WERI-Rb-1 (cell line): ENCODE results near the gene SLC35F4.

Experiments
- DNase-seq: peaks from one replicate; pipeline ENCODE4 v3.0.0-alpha.2; 2020
- H3K27ac ChIP-seq: fragments of 250-450 bp; sonication (Bioruptor Pico); 2 replicates; pipeline ENCODE4 v1.5.1; 2020; ENCODE audit warnings: mild to moderate bottlenecking, moderate library complexity
- H3K27me3 ChIP-seq: fragments of 250-450 bp; sonication (Bioruptor Pico); 2 replicates; pipeline ENCODE4 v1.5.1; 2021; ENCODE audit warnings: mild to moderate bottlenecking, low read depth, moderate library complexity; ENCODE audit not compliant: insufficient read depth, severe bottlenecking
- H3K36me3 ChIP-seq: fragments of 250-450 bp; sonication (Bioruptor Pico); 2 replicates; pipeline ENCODE4 v1.5.1; 2020; ENCODE audit warnings: mild to moderate bottlenecking, moderate library complexity
- H3K4me3 ChIP-seq: 2 replicates; pipeline ENCODE4 v1.5.1; 2011; ENCODE audit warnings: low read depth, mild to moderate bottlenecking, control low read depth, low read length
- H3K9me3 ChIP-seq: fragments of 250-450 bp; sonication (Bioruptor Pico); 2 replicates; pipeline ENCODE4 v1.5.1; 2021; ENCODE audit warnings: mild to moderate bottlenecking, moderate library complexity; ENCODE audit not compliant: severe bottlenecking
- TF ChIP-seq, protein P1 (sequence below): IDR thresholded peaks from 2 replicates; pipeline ENCODE4 v1.5.1; 2011; ENCODE audit warnings: low read depth, mild to moderate bottlenecking, control low read depth, inconsistent platforms, low read length

SLC35F4 gene

GRCh38 chr14:57573173-57573572 is 292.7 kb downstream of the SLC35F4 start:
- Histone ChIP-seq H3K4me3 (no peak overlapping the region), H3K36me3 (no peaks in the 10 kb centered on the region), H3K9me3 (no peaks in the 10 kb centered on the region), H3K27me3 (peaks cover 2% of the 10 kb centered on the region), H3K27ac (no peak overlapping the region)
- no peak for DNase-seq
- TF ChIP-seq, protein P1, sequence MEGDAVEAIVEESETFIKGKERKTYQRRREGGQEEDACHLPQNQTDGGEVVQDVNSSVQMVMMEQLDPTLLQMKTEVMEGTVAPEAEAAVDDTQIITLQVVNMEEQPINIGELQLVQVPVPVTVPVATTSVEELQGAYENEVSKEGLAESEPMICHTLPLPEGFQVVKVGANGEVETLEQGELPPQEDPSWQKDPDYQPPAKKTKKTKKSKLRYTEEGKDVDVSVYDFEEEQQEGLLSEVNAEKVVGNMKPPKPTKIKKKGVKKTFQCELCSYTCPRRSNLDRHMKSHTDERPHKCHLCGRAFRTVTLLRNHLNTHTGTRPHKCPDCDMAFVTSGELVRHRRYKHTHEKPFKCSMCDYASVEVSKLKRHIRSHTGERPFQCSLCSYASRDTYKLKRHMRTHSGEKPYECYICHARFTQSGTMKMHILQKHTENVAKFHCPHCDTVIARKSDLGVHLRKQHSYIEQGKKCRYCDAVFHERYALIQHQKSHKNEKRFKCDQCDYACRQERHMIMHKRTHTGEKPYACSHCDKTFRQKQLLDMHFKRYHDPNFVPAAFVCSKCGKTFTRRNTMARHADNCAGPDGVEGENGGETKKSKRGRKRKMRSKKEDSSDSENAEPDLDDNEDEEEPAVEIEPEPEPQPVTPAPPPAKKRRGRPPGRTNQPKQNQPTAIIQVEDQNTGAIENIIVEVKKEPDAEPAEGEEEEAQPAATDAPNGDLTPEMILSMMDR = no peak

DNA sequence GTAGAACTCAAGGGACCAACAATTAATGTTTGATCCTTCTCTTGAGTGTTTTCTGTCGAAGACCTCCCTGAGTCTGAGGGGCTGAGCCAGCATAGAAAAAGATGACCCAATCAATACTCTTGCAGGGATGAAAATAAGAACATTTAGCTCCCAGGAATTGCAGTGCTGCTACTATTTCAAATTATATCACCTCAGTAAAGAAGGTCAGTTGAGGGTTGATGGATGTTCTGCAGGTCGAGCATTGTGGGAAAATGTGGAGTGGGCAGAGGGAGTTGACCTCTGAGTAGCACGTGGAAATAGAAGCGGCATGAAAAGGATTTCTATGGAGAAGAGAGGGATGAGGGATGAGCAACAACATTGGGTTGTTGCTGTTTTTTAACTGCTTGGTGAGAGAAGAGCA is 297.3 kb downstream of the SLC35F4 start:
- H3K27ac ChIP-seq = no peak overlapping the region
- peaks cover 2% of the 10 kb centered on the region for H3K27me3 ChIP-seq
- no peaks in the 10 kb centered on the region for H3K9me3 ChIP-seq
- H3K36me3 ChIP-seq = no peaks in the 10 kb centered on the region
- no peak for DNase-seq
- TF ChIP-seq, protein P1 = no peak
- no peak overlapping the region for H3K4me3 ChIP-seq

- TF ChIP-seq, protein P1 = no peak
- Histone ChIP-seq H3K9me3 (no peaks in the 10 kb centered on the region), H3K27me3 (no peaks in the 10 kb centered on the region), H3K36me3 (no peaks in the 10 kb centered on the region), H3K27ac (no peak overlapping the region), H3K4me3 (no peak overlapping the region)
- no peak for DNase-seq
Observed at GRCh38 chr14:57567220-57567619, 298.7 kb downstream of the SLC35F4 start.

- no peak for DNase-seq
- TF ChIP-seq, protein P1 = no peak
- no peak overlapping the region for H3K27ac ChIP-seq
- H3K9me3 ChIP-seq = no peaks in the 10 kb centered on the region
- no peak overlapping the region for H3K4me3 ChIP-seq
- H3K27me3 ChIP-seq = no peaks in the 10 kb centered on the region
- no peaks in the 10 kb centered on the region for H3K36me3 ChIP-seq
Observed at GRCh38 chr14:57560681-57561080, 305.2 kb downstream of the SLC35F4 start.

DNA sequence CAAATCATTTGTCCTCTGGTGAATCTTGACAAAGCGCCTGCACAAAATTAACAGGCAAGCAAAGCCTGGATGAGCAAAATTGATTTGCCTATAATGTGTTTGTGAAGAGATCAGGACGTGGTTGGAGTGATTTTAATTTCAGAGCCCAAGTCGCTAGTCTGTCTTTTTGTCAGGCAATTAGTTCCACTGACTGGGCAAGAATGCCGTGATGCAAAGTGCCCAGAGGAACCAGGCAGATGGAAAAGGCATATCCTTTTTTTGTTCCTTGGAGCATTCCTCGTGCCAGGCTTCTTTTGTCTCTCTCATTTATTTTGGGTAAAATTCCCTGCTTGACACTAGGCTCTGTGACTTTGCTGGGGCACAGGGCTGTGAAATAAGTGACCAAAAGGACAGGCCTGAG is 306.3 kb downstream of the SLC35F4 start:
- Histone ChIP-seq H3K27ac (no peak overlapping the region), H3K36me3 (no peaks in the 10 kb centered on the region), H3K4me3 (no peak overlapping the region), H3K9me3 (no peaks in the 10 kb centered on the region), H3K27me3 (no peaks in the 10 kb centered on the region)
- no peak for DNase-seq
- TF ChIP-seq, protein P1 = no peak

- DNase-seq = no peak
- Histone ChIP-seq H3K27ac (no peak overlapping the region), H3K27me3 (peaks cover 2% of the 10 kb centered on the region), H3K36me3 (no peaks in the 10 kb centered on the region), H3K9me3 (peaks cover 11% of the 10 kb centered on the region), H3K4me3 (no peak overlapping the region)
- TF ChIP-seq, protein P1 = no peak
Observed at GRCh38 chr14:57549765-57550420, 316.0 kb downstream of the SLC35F4 start.
